Body of pancreas (tissue), 4 donors: ENCODE results near the gene HSPB1. TPM values are rescaled to one million over a fixed set of nuclear protein-coding genes. Genes with fewer than 3 reads are reported as not detected.
"Not testable (repeated sequence)": the region's sequence is repeated elsewhere in the genome, so short reads cannot be mapped to it uniquely, and the experiment has no call there.

Experiments used
- ATAC-seq: fragments of 150-250 bp; one replicate; pipeline ENCODE4 v1.9.1; 2016
- DNase-seq, 4 donors: peaks; one replicate each; pipeline ENCODE4 v3.0.0-alpha.2; 2019
- H3K27ac ChIP-seq, 4 donors: fragments of 200-600 bp; sonication (generic); 1 replicate in 3 of 4; 2 replicates in 1 of 4; pipeline versions ENCODE4 v1.5.1 to v1.6.1; 2016 to 2019; ENCODE audit warnings: mild to moderate bottlenecking in 1 of 4, mixed read lengths in 1 of 4, moderate library complexity in 1 of 4
- H3K27me3 ChIP-seq, 2 donors: fragments of 200-600 bp; sonication (generic); one replicate each; pipeline ENCODE4 v1.6.0; 2016; ENCODE audit warnings: mild to moderate bottlenecking in 1 of 2
- H3K36me3 ChIP-seq, 2 donors: fragments of 200-600 bp; sonication (generic); replicated peaks in 1 of 2; 2 replicates each; pipeline ENCODE4 v1.5.1; 2016; ENCODE audit warnings: low read depth in 2 of 2; ENCODE audit not compliant: insufficient read depth in 1 of 2
- H3K4me1 ChIP-seq: fragments of 200-600 bp; sonication (generic); one replicate; pipeline ENCODE4 v1.6.0; 2016
- H3K4me3 ChIP-seq, 2 donors: fragments of 200-600 bp; sonication (generic); 1 replicate in 1 of 2; 2 replicates in 1 of 2; pipeline ENCODE4 v1.5.1; 2016 to 2019
- H3K9me3 ChIP-seq, 3 donors: fragments of 200-600 bp; sonication (generic); 1 replicate in 2 of 3; 2 replicates in 1 of 3; pipeline ENCODE4 v1.5.1; 2016
- CTCF ChIP-seq, 7 experiments: fragments of 450-650 bp in 4 of 7; fragments of 200-600 bp in 3 of 7; sonication (generic) in 3 of 7; IDR thresholded peaks; one replicate each; pipeline ENCODE4 v1.5.1; 2016 to 2019; ENCODE audit warnings: antibody characterized with exemption in 7 of 7
- POLR2A ChIP-seq, 3 donors: fragments of 450-650 bp; IDR thresholded peaks; one replicate each; pipeline ENCODE4 v1.6.1; 2016; ENCODE audit warnings: antibody characterized with exemption in 3 of 3, mild to moderate bottlenecking in 2 of 3
- WGBS, 2 donors: methylation state at CpG; one replicate each; pipeline ENCODE4 v1.1.5; 2017; 5-methylcytosine and 5-hydroxymethylcytosine counted together
- intact Hi-C: fragments of 100-400 bp; cut with DNase I; formaldehyde crosslinking; loops from one replicate; pipeline ENCODE4 v1.15.1; 2023
- total RNA-seq, 2 donors: library from RNA; depleted of rRNA; stranded (reverse); fragments of >200 nt; gene quantifications; one replicate each; pipeline ENCODE4 v1.1.0, GENCODE V29; 2016

Gene HSPB1
- total RNA-seq, 2 donors from 2014 or later, result 367 to 445 TPM

GRCh38 chr7:76334320-76334967, 32.0 kb downstream of the HSPB1 start:
- Histone ChIP-seq H3K36me3 (peaks cover 0 to 6% of the 10 kb centered on the region in 2 donors), H3K9me3 (no peaks in the 10 kb centered on the region), H3K4me1 (peaks cover 72% of the 10 kb centered on the region), H3K27me3 (no peaks in the 10 kb centered on the region), H3K4me3 (no peak overlapping the region), H3K27ac (peak overlapping the region in 3 of 4 donors; percentile 24 to 69 (median 46))
- 80% methylated on average over 6 of the region's 6 CpGs for WGBS, 2 donors
- no peak for ATAC-seq
- no peak for DNase-seq
- TF ChIP-seq CTCF (IDR thresholded peaks at IDR 0.05), result no peak
- no peak for TF ChIP-seq POLR2A (IDR thresholded peaks at IDR 0.05)
- intact Hi-C loops, result no loop called here

GRCh38 chr7:76335417-76335816, 32.9 kb downstream of the HSPB1 start:
- H3K36me3 ChIP-seq, H3K27ac ChIP-seq, H3K9me3 ChIP-seq, intact Hi-C loops, ATAC-seq, H3K4me3 ChIP-seq, H3K27me3 ChIP-seq, DNase-seq: not testable (repeated sequence)
- 94% methylated on average over 2 of the region's 2 CpGs for WGBS, 2 donors
- H3K4me1 ChIP-seq, result peaks cover 72% of the 10 kb centered on the region

GRCh38 chr7:76336094-76336493, 33.6 kb downstream of the HSPB1 start:
- intact Hi-C loops, result no loop called here
- Histone ChIP-seq H3K36me3 (no peaks in the 10 kb centered on the region), H3K27ac (no peak overlapping the region), H3K27me3 (no peaks in the 10 kb centered on the region), H3K4me1 (peaks cover 78% of the 10 kb centered on the region), H3K4me3 (no peak overlapping the region), H3K9me3 (no peaks in the 10 kb centered on the region)
- ATAC-seq (no peak), DNase-seq (no peak)
- TF ChIP-seq CTCF (IDR thresholded peaks at IDR 0.05), result no peak
- no peak for TF ChIP-seq POLR2A (IDR thresholded peaks at IDR 0.05)

- DNase-seq, result no peak
Observed at GRCh38 chr7:76337147-76337546, 34.7 kb downstream of the HSPB1 start.

More at GRCh38 chr7:76337147-76337546, 34.7 kb downstream of the HSPB1 start:
- no peak for ATAC-seq
- intact Hi-C loops, result no loop called here
- H3K27me3 ChIP-seq, result no peaks in the 10 kb centered on the region
- H3K4me1 ChIP-seq, result peaks cover 67% of the 10 kb centered on the region
- WGBS, 2 donors, result 77 to 78% methylated on average over 6 of the region's 6 CpGs
- H3K4me3 ChIP-seq, result no peak overlapping the region
- no peaks in the 10 kb centered on the region for H3K36me3 ChIP-seq
- TF ChIP-seq POLR2A (IDR thresholded peaks at IDR 0.05), result no peak
- TF ChIP-seq CTCF (IDR thresholded peaks at IDR 0.05), result no peak
- H3K9me3 ChIP-seq, result no peaks in the 10 kb centered on the region
- no peak overlapping the region for H3K27ac ChIP-seq
